Cardiac septum (tissue), 1 donor: Measurements from ENCODE around the gene DNAJB12. TPM values are rescaled to one million over a fixed set of nuclear protein-coding genes. Genes with fewer than 3 reads are reported as not detected.
"Not testable (repeated sequence)": the region's sequence is repeated elsewhere in the genome, so short reads cannot be mapped to it uniquely, and the experiment has no call there.

ENCODE experiments used
- DNase-seq: peaks from one replicate; pipeline ENCODE4 v3.0.0-alpha.2; 2020; ENCODE audit warnings: low spot score
- intact Hi-C: fragments of 100-400 bp; cut with DNase I; formaldehyde crosslinking; loops from one replicate; pipeline ENCODE4 v1.14.0; 2022
- total RNA-seq: library from RNA; stranded (reverse); fragmentation: NEBNext Ultra II Directional; extraction: Animal tissue kit (Norgen Biotek cat#: 25700); gene quantifications from one replicate; pipeline ENCODE4 v1.2.1, GENCODE V29; 2021
- donor health status: DM: no; HTN: no; CAD: no.

DNAJB12 gene
- total RNA-seq, 1 donor from 2014 or later, result 28.9 TPM

DNA sequence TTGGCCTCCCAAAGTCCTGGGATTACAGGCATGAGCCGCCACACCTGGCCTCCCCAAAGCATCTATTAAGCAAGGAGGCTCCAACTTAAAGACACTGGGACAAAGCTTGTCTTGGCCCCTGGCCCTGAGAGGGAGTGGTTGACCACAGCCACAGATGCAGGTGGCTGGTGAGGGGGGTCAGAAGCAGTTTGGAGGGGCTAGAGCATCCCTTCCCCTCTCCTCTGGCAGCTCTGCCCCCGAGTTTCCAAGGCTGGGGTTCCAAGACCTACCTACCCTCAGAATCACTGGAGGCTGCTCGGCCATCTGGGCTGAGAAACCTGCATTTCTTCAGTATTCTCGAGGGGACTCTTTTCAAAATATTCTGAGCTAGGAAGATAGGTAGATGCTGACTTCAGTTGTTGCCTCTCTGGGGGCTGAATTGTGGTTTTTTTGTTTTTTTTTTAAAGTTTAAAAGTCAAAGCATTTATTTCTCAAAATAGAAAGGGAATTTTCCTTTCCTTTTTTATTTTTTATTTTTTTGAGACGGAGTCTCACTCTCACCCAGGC, 48.4 kb downstream of the DNAJB12 start:
- intact Hi-C loops, result no loop called here
- DNase-seq, result no peak

DNA sequence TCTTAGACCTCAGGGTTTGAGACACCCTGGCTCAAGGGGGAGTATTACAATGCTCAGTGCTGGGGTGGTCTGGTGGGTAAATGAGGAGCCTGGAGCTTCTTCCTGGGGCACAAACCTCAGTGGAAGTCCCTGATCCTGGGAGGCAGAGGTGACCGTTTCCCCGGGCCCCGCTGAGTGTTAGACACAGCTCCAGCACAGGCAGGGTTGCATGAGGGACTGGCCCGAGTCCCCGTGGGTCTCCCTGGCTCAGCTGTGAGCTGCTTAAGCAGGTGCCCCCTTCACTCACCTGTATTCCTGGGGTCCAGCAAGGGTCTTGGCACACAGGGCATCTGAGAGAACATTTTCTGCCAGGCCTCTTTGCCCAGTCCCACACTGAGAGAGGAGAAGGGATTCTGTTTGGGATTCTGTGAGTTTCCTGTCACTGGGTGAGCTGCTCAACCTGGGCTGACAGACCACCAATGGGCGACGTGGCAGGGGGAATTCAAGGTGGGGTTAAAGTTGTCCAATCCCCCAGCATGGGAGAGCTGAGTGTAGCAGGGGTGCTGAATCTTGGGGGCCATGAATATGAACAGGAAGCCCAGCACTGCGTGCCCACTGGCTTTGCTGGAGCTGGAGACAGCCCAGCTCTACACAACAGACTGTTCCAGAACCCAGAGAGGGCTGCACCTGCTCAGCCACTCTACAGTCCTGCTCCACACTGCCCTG, 51.1 kb downstream of the DNAJB12 start:
- no peak for DNase-seq
- intact Hi-C loops, result no loop called here

DNA sequence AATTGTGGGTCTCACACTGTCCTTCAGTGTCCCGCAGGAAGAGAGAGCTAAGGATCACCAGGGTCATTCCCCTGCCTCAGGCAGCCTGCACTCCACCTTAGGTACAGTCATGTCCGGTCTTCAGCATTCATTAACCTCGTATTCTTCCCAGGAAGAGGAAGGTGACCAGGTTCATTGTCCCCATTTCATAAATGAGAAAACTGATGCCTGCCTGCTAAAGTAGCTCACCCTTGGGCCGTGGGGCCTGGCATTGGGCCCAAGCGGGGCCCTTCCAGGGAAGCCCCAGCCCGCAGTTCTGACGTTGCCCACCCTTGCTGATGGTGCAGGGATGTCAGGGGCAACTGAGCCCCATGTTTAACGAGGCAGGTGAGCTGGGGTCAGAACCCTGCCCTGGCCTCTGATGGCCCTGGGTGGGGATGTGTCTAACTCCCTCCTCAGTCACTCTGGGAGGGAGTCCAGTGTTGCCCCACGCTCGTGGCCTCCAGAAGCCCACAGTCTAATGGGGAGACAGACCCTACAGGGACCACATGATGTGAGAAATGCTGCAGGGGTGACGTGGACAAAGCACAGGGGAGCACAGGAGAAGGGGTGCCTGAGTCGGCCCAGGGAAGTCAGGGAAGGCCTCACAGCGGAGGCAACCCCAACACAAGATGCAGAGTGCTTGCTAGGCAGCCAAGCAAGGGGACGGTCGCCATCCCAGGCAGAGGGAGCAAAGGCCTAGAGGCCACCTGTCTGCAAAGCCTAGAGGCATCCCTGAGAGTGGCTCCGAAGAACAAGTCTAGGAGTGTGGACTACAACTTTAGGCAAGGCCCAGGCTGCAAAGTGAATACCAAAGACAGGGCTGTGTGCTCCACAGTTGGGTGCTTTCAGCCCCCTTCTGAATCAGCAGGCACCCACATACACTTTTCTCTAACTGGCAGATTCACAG, 55.9 kb downstream of the DNAJB12 start:
- intact Hi-C loops, result no loop called here
- no peak for DNase-seq

DNA sequence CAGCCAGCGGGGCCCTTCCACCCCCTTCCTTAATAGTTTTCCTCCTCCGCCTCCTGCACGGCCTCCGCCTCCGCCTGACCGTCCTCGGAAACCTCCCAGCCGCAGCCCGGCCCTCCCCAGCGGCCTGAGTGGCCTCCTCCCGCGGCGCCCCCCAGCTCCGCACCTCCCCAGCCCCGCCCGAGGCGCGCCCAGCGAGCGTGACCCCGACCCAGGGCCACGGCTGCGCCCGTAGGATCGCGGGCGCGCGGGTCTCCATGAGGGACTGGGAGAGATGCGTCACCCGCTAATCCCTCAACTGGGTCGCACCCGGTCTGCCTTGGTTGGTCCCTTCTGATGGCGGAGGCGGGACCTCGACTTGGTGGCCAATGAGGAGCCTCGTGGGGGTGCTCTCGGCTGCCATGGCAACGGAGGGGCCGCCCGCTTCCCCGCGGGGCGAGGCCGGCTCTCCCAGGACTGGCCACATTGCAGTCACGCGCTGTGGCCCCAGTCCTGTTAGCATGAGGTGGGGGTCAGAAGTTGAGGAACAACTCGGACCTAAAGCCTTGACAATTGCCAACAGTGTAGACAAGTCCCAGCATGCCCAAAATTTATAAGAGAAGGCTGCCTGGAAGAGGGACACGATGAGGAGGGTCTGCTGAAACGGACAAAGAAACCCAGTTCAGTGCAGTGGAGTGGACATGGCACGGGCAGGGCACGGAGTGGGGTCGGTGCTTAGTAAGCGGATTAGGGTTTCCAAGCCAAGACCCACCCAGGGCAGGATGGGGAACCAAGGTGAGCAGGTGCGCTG, 56.7 kb downstream of the DNAJB12 start:
- DNase-seq, result peak; percentile 98
- intact Hi-C loops, result no loop called here

- peak; percentile 95 for DNase-seq
- intact Hi-C loops, result no loop called here
Observed at GRCh38 chr10:72297281-72297804, 57.4 kb downstream of the DNAJB12 start.

DNA sequence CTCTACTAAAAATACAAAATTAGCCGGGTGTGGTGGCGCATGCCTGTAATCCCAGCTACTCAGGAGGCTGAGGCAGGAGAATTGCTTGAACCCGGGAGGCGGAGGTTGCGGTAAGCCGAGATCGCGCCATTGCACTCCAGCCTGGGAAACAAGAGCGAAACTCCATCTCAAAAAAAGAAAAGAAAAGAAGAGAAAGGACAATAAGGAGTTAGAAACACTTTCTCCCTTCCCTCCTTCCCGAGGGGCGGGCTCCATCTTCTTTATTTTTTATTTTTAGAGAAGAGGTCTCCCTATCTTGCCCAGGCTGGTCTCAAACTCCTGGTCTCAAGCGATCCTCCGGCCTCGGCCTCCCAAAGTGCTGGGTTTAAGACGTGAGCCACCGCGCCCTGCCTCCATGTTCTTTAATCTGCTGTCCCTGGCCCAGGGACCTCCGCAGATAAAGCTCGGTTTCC, 57.9 kb downstream of the DNAJB12 start:
- DNase-seq, intact Hi-C loops: not testable (repeated sequence)

GRCh38 chr10:72295330-72295910, 59.3 kb downstream of the DNAJB12 start:
- intact Hi-C loops, result no loop called here
- no peak for DNase-seq

- DNase-seq, result no peak
- intact Hi-C loops, result no loop called here
Observed at GRCh38 chr10:72292223-72292691, 62.5 kb downstream of the DNAJB12 start.

DNA sequence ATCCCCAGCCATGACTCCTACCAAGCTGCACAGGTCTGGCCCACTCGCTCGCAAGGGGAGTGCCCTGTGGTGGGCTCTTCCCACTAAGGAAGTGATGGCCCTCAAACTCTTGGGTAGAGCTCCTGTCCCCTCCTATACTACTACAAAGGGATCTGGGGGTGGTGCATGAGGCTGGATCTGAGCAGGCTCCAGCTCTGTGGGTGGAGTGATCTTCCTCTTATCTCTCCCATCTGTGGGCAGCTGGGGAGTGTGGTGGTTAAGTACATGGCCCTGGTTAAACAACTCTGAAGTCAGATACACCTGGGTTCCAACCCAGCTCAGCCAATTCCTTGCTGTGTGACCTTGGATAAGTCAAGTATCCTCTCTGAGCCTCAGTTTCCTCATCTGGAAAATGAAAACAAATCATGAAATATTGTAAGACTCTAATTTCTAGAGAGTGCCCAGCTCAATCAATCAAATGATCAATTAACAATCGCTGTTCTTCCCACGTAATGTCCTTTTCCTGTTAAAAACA, 63.6 kb downstream of the DNAJB12 start:
- intact Hi-C loops, result no loop called here
- no peak for DNase-seq

DNA sequence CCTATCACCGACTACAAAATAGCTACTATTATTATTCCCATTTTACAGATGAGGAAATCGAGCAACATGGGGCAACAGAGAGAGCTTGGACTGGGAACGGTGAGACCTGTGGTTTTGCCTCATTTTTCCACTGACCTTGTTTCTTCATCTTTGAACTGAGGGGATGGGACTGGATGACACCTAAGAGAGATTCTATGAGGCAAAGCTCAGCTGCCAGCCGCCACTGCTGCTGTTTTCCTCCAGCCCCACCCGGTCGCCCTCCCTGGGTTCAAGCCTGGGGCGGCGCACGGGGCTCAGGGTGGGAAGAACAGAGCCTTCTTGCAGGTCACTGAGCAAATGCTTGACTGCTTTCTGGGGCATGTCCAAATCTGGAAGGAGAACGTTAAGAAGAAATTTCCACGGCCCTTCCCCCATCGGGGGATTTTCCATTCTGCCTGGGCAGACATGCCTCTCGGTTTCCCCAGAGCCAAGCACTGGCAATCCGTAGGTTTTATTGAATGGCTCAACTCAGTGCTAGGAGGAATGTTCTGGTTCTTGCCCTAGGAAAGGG, 68.7 kb downstream of the DNAJB12 start:
- no peak for DNase-seq

DNA sequence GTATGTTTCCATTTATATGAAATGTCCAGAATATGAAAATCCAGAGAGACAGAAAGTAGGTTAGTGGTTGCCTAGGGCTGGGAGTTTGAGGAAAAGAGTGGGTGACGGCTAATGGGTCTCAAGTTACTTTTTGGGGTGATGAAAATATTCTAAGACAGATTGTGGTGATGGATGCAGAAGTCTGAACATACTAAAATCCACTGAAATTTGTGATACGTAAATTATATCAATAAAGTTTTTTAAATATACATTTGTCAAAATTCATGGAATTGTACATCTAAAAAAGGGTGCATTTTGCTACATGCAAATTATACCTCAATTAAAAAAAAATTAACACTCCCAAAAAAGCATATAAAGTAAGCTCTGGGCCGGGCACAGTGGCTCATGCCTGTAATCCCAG, 71.6 kb downstream of the DNAJB12 start:
- intact Hi-C loops, result no loop called here
- no peak for DNase-seq

More for the DNA sequence above, 68.7 kb downstream of the DNAJB12 start:
- intact Hi-C loops, result no loop called here

Other genes with a start within 250 kb of the DNAJB12 start
- 171 TPM for gene ANAPC16, start 138.9 kb downstream of the DNAJB12 start, total RNA-seq
- gene ASCC1, start 138.6 kb downstream of the DNAJB12 start, total RNA-seq, result 21.2 TPM
- gene DDIT4, start 81.0 kb downstream of the DNAJB12 start, total RNA-seq, result 22.6 TPM